SJCRH30 (cell line): Measurements from ENCODE around the gene ADGRL3. TPM values are rescaled to one million over a fixed set of nuclear protein-coding genes. Genes with fewer than 3 reads are reported as not detected.
"Not testable (repeated sequence)": the region's sequence is repeated elsewhere in the genome, so short reads cannot be mapped to it uniquely, and the experiment has no call there.

Experiments
- DNase-seq, 2 experiments: peaks; one replicate each; pipeline ENCODE4 v3.0.0-alpha.2; 2015 to 2020
- H3K27ac ChIP-seq: fragments of 250-450 bp; sonication (Bioruptor Pico); 2 replicates; pipeline ENCODE4 v1.5.1; 2020; ENCODE audit warnings: mild to moderate bottlenecking, moderate library complexity
- H3K27me3 ChIP-seq: fragments of 250-450 bp; sonication (Bioruptor Pico); 2 replicates; pipeline ENCODE4 v1.5.1; 2020; ENCODE audit warnings: mild to moderate bottlenecking, moderate library complexity
- H3K36me3 ChIP-seq: fragments of 250-450 bp; sonication (Bioruptor Pico); 2 replicates; pipeline ENCODE4 v1.5.1; 2020; ENCODE audit warnings: mild to moderate bottlenecking, moderate library complexity
- H3K4me1 ChIP-seq: fragments of 250-450 bp; sonication (Bioruptor Pico); 2 replicates; pipeline ENCODE4 v1.5.1; 2020; ENCODE audit warnings: mild to moderate bottlenecking, moderate library complexity
- H3K4me3 ChIP-seq: fragments of 250-450 bp; sonication (Bioruptor Pico); 2 replicates; pipeline ENCODE4 v1.5.1; 2020; ENCODE audit warnings: mild to moderate bottlenecking, moderate library complexity
- H3K9me3 ChIP-seq: fragments of 250-450 bp; sonication (Bioruptor Pico); replicated peaks from 2 replicates; pipeline ENCODE4 v1.5.1; 2020; ENCODE audit warnings: mild to moderate bottlenecking, moderate library complexity
- total RNA-seq: library from RNA; depleted of rRNA; stranded (reverse); fragments of >200 nt; shearing (Covaris generic); gene quantifications from 2 replicates; pipeline ENCODE4 v1.2.3, GENCODE V29; 2014

ADGRL3 gene
- total RNA-seq, 1 experiment from 2014 or later = 0.40 TPM

DNA sequence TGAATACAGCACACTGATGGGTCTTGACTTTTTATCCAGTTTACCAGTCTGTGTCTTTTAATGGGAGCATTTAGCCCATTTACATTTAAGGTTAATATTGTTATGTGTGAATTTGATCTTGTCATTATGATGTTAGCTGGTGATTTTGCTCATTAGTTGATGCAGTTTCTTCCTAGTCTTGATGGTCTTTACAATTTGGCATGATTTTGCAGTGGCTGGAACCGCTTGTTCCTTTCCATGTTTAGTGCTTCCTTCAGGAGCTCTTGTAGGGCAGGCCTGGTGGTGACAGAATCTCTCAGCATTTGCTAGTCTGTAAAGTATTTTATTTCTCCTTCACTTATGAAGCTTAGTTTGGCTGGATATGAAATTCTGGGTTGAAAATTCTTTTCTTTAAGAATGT lies 558.5 kb downstream of the ADGRL3 start:
- H3K27me3 ChIP-seq, H3K27ac ChIP-seq, DNase-seq, H3K36me3 ChIP-seq, H3K9me3 ChIP-seq, H3K4me3 ChIP-seq, H3K4me1 ChIP-seq: not testable (repeated sequence)

DNA sequence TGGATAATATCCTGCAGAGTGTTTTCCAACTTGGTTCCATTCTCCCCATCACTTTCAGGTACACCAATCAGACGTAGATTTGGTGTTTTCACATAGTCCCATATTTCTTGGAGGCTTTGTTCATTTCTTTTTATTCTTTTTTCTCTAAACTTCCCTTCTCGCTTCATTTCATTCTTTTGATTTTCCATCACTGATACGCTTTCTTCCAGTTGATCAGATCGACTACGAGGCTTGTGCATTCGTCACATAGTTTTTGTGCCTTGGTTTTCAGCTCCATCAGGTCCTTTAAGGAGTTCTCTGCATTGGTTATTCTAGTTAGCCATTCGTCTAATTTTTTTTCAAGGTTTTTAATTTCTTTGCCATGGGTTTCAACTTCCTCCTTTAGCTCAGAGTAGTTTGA lies 559.1 kb downstream of the ADGRL3 start:
- H3K4me1 ChIP-seq, H3K27ac ChIP-seq, H3K9me3 ChIP-seq, H3K27me3 ChIP-seq, H3K4me3 ChIP-seq, H3K36me3 ChIP-seq, DNase-seq: not testable (repeated sequence)

DNA sequence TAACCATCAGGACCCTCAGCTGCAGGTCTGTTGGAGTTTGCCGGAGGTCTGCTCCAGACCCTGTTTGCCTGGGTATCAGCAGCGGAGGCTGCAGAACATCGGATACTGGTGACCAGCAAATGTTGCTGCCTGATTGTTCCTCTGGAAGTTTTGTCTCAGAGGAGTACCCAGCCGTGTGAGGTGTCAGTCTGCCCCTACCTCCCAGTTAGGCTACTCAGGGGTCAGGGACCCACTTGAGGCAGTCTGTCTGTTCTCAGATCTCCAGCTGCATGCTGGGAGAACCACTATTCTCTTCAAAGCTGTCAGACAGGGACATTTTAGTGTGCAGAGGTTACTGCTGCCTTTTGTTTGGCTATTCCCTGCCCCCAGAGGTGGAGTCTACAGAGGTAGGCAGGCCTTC lies 559.8 kb downstream of the ADGRL3 start:
- H3K36me3 ChIP-seq, H3K4me1 ChIP-seq, H3K4me3 ChIP-seq, DNase-seq, H3K27ac ChIP-seq, H3K9me3 ChIP-seq, H3K27me3 ChIP-seq: not testable (repeated sequence)

DNA sequence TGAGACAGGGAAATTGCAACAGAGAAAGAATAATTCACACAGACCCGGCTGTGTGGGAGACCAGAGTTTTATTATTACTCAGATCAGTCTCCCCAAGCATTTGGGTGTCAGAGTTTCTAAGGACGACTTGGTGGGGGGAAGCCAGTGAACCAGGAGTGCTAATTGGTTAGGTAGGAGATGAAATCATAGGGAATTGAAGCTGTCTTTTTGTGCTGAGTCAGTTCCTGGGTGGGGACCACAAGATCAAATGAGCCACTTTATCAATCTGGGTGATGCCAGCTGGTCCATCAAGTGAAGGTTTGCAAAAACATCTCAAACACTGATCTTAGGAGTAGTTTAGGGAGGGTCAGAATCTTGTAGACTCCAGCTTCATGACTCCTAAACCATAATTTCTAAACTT lies 560.7 kb downstream of the ADGRL3 start:
- no peak for DNase-seq

DNA sequence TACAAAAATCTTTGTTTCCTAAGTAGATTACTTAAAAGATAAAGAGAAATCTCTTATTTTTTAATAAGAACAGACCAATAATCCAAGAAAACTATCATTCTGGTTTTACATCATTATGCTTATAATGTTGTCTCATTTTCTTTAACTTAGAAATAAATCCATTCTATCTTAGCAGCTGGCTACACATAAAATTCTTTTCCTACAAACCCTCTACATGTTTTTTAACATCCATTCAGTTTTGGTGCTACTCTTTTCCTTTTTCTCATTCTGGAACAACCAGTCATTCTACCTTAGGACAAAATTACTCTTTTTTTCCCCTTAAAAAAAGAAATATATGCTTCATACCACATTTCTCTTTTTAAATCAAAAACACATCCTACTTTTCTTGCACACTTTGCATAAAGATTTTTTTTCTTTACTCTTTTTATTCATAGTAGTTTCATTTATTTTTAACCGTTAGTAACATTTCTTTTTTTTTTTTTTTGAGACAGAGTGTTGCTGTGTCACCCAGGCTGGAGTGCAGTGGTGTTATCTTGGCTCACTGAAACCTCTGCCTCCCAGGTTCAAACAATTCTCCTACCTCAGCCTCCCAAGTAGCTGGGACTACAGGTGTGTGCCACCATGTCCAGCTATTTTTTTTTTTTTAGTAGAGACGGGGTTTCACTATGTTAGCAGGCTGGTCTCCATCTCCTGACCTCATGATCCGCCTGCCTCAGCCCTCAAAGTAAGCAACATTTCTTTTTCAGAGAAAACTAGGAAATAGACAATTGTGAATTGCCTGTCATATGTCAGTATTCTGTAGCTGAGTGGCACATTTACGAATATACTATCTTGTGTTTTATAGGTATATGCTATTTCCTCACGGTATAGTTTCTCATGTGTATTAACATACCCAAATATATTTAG lies 562.8 kb downstream of the ADGRL3 start:
- DNase-seq = no peak
- Histone ChIP-seq H3K27me3 (no peaks in the 10 kb centered on the region), H3K27ac (no peak overlapping the region), H3K36me3 (no peaks in the 10 kb centered on the region), H3K4me1 (no peaks in the 10 kb centered on the region), H3K4me3 (no peak overlapping the region), H3K9me3 (no peaks in the 10 kb centered on the region; the same call in 1 of the 2 replicates)

More for the DNA sequence above, 560.7 kb downstream of the ADGRL3 start:
- Histone ChIP-seq H3K27me3 (no peaks in the 10 kb centered on the region), H3K9me3 (no peaks in the 10 kb centered on the region; the same call in 1 of the 2 replicates), H3K27ac (no peak overlapping the region), H3K4me1 (no peaks in the 10 kb centered on the region), H3K4me3 (no peak overlapping the region), H3K36me3 (no peaks in the 10 kb centered on the region)

DNA sequence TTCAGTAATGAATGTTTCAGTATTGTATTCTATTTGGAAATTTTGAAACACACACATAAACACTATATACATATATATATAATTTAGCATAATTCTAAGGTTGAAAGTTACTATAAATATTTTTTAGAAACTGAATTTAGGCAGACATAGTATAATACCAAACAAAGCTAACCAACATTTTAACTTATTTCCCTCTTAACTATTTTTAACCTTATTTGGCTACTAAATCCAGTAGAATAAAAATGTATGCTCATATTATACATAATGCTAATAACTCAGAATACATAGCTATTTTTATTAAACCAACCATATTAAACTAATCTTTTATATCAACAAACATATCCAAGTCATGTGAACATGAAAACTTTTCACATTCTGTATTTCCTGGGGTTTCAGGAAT lies 563.6 kb downstream of the ADGRL3 start:
- no peaks in the 10 kb centered on the region; the same call in 1 of the 2 replicates for H3K9me3 ChIP-seq
- H3K4me3 ChIP-seq = no peak overlapping the region
- no peak for DNase-seq
- no peak overlapping the region for H3K27ac ChIP-seq
- H3K27me3 ChIP-seq = no peaks in the 10 kb centered on the region
- no peaks in the 10 kb centered on the region for H3K36me3 ChIP-seq
- no peaks in the 10 kb centered on the region for H3K4me1 ChIP-seq

DNA sequence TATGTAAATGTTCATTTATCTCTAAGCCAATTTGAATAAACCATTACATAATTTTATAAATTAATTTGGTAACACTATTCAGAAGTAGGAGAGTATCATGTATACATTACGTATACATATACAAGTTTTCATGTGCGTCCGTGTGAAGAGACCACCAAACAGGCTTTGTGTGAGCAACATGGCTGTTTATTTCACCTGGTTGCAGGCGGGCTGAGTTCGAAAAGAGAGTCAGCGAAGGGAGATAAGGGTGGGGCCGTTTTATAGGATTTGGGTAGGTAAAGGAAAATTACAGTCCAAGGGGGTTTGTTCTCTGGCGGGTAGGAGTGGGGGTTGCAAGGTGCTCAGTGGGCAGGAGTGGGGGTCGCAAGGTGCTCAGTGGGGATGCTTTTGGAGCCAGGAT lies 564.0 kb downstream of the ADGRL3 start:
- H3K4me1 ChIP-seq, H3K4me3 ChIP-seq, H3K27me3 ChIP-seq, H3K36me3 ChIP-seq, DNase-seq, H3K9me3 ChIP-seq, H3K27ac ChIP-seq: not testable (repeated sequence)

DNA sequence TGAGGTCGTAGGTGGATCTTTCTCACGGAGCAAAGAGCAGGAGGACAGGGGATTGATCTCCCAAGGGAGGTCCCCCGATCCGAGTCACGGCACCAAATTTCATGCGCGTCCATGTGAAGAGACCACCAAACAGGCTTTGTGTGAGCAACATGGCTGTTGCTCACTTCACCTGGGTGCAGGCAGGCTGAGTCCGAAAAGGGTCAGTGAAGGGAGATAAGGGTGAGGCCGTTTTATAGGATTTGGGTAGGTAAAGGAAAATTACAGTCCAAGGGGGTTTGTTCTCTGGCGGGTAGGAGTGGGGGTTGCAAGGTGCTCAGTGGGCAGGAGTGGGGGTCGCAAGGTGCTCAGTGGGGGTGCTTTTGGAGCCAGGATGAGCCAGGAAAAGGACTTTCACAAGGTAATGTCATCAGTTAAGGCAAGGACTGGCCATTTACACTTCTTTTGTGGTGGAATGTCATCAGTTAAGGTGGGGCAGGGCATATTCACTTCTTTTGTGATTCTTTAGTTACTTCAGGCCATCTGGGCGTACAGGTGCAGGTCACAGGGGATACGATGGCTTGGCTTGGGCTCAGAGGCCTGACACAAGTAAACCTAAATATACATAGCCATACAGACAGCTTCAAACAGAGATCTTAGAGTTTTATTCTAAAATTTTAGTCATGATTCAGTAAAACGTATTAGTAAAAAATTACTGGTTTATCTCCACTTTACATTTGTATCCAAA lies 569.5 kb downstream of the ADGRL3 start:
- not testable (repeated sequence) for H3K27ac ChIP-seq, H3K27me3 ChIP-seq, H3K9me3 ChIP-seq, H3K4me1 ChIP-seq, DNase-seq, H3K36me3 ChIP-seq, H3K4me3 ChIP-seq

DNA sequence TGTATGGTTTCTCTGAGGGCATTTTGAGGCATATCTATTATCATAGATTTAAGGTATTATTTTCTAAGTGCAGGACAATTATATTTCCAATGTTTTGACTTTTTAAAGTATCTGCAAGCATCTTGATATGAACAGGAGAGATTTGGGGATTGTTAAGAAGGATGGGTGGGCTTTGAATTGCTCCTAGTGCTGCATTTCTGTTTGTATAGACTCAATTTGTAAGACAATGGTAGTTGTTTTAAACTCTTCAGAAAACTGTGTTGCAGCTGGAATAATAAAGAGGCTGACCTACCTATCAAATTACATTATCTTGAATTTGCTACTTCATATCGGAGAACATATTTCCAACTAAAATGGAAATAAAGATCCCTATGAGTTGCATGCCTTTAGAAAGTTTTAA lies 570.3 kb downstream of the ADGRL3 start:
- Histone ChIP-seq H3K27me3 (no peaks in the 10 kb centered on the region), H3K4me3 (no peak overlapping the region), H3K36me3 (no peaks in the 10 kb centered on the region), H3K27ac (no peak overlapping the region), H3K4me1 (no peaks in the 10 kb centered on the region), H3K9me3 (no peaks in the 10 kb centered on the region)
- DNase-seq = no peak

DNA sequence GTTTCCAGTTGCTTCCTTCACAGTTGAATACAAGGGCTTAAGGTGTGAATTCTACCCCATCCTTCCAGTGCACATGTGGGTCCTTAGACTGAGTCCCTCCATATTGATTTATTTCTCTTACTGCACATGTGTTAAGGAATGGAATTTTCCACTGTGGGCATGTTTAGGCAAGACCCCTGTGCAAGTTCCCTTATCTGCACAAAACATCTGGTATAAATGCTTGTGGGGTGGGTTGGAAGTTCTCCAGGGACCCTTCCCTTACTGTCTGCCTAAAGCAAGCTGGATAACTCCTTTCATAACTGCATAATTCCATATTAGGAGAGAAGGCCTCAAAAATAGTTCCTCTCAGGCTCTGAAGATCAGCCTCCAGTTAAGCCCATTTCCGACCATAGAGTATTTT lies 570.9 kb downstream of the ADGRL3 start:
- H3K4me3 ChIP-seq = no peak overlapping the region
- H3K4me1 ChIP-seq = no peaks in the 10 kb centered on the region
- no peaks in the 10 kb centered on the region for H3K27me3 ChIP-seq
- H3K9me3 ChIP-seq = no peaks in the 10 kb centered on the region
- no peaks in the 10 kb centered on the region for H3K36me3 ChIP-seq
- no peak for DNase-seq
- no peak overlapping the region for H3K27ac ChIP-seq

DNA sequence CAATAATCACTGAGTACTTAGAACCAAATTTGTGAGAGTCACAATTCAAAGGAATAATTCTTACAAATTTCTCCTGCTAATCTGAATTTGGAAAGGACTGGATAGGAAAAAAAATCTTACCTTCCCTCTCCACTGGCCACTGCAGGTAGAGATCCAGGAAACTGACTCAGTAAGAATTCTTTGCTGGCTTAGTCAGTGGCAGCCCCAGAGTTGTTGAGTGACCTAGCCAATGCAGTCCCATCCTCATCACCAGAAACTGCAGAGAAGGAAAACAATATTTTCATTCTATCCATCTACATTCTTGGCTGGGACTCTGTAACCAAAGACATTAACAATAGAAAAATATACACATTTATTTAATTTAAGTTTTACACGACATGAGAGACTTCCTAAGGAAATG lies 572.0 kb downstream of the ADGRL3 start:
- H3K27ac ChIP-seq = no peak overlapping the region
- H3K27me3 ChIP-seq = no peaks in the 10 kb centered on the region
- DNase-seq = no peak
- H3K36me3 ChIP-seq = no peaks in the 10 kb centered on the region
- no peak overlapping the region for H3K4me3 ChIP-seq
- H3K4me1 ChIP-seq = no peaks in the 10 kb centered on the region
- no peaks in the 10 kb centered on the region for H3K9me3 ChIP-seq

DNA sequence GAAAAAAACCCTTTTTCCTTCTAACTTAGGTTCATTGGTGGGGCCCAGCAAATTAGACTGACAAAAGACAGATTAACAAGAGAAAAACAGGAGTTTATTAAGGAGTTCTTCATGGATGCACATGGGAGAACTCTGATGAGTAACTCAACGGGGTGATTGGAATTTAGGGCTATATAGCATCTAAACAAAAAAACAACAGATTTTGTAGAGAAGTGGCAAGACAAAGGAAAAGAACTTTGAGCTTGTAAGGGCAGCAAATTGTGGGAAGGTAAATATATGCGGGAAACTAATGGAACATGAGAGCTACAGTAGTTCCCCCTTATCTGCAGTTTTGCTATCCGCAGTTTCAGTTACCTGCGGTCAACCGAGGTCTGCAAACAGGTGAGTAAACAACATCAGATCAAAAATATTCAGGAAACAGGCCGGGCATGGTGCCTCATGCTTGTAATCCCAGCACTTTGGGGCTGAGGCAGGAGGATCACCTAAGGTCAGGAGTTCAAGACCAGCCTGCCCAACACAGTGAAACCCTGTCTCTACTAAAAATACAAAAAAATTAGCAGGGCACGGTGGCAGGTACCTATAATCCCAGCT lies 573.6 kb downstream of the ADGRL3 start:
- no peaks in the 10 kb centered on the region for H3K27me3 ChIP-seq
- no peaks in the 10 kb centered on the region for H3K4me1 ChIP-seq
- H3K4me3 ChIP-seq = no peak overlapping the region
- no peaks in the 10 kb centered on the region for H3K36me3 ChIP-seq
- no peak for DNase-seq
- no peaks in the 10 kb centered on the region for H3K9me3 ChIP-seq
- H3K27ac ChIP-seq = no peak overlapping the region

DNA sequence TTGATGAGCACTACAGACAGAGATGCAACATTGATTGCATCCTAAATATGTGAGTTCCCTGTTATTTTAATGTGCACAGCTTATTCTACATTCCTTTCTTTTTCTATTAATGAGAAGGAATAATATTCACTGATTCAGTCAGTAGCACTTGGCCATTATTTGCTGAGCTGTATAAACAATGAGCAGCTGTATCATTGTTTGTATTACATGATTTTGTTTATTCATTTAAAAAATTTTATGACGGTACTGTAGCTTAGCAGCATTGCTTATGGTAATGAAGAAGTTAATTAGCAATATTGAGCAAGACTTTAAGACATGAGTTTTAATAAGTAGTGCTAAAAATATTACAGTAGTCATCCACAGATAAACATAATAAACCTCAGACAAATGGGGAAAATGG lies 582.0 kb downstream of the ADGRL3 start:
- no peaks in the 10 kb centered on the region for H3K4me1 ChIP-seq
- H3K27me3 ChIP-seq = no peaks in the 10 kb centered on the region; the same call in 1 of the 2 replicates
- no peak overlapping the region for H3K27ac ChIP-seq
- H3K4me3 ChIP-seq = no peak overlapping the region
- H3K36me3 ChIP-seq = no peaks in the 10 kb centered on the region
- no peak for DNase-seq
- no peaks in the 10 kb centered on the region for H3K9me3 ChIP-seq

DNA sequence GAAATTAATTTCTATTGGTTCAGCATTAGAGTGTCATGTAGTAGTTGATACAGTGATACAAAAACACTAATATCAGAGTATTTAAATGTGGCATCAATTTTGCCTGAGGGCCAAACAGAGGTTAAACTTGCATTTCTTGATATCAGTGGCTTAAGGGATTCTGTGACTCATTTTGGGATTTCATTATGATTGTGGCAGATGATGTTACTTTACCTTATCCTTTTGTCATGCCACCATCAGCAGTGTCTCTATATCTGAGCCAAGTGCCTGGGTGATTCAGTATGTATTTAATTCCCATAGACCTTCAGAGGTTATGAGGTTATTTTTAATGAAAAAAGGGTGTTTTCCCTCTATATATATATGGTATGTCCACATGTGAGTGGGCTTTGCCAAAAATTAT lies 582.9 kb downstream of the ADGRL3 start:
- no peaks in the 10 kb centered on the region for H3K4me1 ChIP-seq
- H3K27me3 ChIP-seq = no peaks in the 10 kb centered on the region; the same call in 1 of the 2 replicates
- H3K4me3 ChIP-seq = no peak overlapping the region
- H3K36me3 ChIP-seq = no peaks in the 10 kb centered on the region
- no peak for DNase-seq
- no peaks in the 10 kb centered on the region for H3K9me3 ChIP-seq
- H3K27ac ChIP-seq = no peak overlapping the region

DNA sequence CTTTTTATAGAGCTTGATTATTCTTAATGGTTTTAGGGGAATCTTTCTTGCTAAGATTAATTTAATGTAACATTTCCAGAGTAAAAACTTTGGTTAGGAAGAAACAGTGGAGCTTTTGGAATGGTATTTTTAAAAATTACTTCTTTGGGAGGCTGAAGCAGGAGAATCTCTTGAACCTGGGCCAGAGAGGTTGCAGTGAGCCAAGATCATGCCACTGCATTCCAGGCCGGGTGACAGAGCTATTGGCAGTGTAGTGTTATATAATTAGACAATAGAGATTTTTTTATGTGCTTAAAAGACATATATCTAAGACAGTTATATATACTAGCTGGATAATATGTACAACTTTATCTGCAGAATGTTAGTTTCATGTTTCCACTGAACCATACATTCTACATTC lies 585.6 kb downstream of the ADGRL3 start:
- Histone ChIP-seq H3K36me3 (no peaks in the 10 kb centered on the region), H3K4me3 (no peak overlapping the region), H3K27ac (no peak overlapping the region), H3K27me3 (no peaks in the 10 kb centered on the region; the same call in 1 of the 2 replicates), H3K9me3 (no peaks in the 10 kb centered on the region), H3K4me1 (no peaks in the 10 kb centered on the region)
- DNase-seq = no peak
